ENCODE measurements around the gene SCP2.

GRCh38 chr1:53073868-53074311, 146.8 kb downstream of the SCP2 start:
- no peak for TF ChIP-seq CTCF (conservative IDR thresholded peaks at IDR 0.05; ENCODE audit: low read depth, low read length)
- TF ChIP-seq EZH2 (IDR thresholded peaks at IDR 0.05; ENCODE audit: borderline replicate concordance, low read depth, low read length, poor library complexity, severe bottlenecking): no peak

Data from A673 (cell line).